ENCODE data around the gene CDKAL1.

CDKAL1 gene

DNA sequence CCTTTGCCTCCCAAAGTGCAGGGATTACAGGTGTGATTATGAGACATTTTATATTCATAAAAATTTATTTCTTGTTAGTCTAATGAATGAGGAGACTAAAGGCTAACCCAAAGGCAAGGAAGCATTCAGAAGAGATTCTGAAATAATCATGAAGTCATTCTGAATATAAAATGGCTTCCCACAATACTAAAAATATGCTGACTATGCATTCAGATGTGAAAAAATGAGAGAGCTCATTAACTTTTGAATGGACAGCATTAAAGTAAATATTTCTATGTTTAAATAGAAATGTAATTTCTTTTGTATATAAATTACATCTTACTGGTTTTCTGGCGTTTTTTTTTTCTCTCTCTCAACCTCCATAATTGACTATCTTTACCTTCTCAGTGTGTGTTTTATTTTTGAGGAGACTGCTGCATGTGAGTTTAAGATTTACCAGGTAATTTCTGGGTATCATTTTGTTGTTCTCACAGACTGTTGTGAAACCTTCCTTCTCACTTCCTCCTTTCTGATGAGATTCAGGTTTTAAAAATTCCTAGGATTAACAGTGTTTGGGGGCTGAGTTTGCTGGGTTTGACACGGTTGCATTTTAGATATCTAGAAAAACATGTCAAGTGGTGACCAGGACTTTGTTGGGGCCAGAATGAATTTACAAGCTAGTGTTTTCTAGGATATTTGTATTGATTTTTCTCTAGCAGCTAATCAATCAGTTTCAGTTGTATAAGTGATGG lies 316.6 kb downstream of the CDKAL1 start:
- DNase-seq = no peak

DNA sequence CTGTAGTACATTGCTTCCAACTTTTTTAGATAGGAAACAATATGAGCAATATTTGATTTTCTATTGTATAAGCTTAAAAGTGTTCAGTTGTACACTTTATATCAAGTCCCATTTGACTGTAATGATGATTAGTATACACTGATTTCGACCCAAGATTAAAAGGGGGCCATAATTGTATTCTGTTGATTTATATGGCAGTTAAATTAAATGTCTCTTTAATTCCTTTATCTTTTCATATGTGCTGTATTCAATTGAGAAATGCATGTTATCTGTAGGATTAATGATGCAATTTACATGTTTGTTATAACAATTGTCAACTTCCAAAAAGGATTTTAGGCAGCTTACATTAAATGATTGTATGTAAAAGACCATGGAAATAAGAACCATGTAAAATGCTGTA lies 317.5 kb downstream of the CDKAL1 start:
- DNase-seq = no peak

DNA sequence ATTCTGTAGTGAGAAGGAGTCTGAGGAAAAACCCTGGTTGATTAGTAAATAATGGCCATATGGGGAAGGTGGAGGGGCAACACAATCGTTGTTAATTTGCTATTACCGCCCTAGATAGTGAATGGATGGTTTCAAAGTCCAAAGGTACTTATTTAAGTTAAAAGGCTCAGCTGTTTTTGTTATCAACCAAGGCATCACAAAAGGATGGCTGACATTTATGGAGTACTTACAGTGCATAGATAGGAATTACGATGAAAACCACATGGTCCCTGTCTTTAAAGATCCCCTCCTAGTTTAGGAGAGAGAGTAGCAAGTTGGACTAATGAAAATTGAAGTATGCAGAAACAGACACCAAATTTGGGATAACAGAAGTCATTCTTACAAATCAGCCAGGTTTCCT lies 319.6 kb downstream of the CDKAL1 start:
- DNase-seq = no peak

DNA sequence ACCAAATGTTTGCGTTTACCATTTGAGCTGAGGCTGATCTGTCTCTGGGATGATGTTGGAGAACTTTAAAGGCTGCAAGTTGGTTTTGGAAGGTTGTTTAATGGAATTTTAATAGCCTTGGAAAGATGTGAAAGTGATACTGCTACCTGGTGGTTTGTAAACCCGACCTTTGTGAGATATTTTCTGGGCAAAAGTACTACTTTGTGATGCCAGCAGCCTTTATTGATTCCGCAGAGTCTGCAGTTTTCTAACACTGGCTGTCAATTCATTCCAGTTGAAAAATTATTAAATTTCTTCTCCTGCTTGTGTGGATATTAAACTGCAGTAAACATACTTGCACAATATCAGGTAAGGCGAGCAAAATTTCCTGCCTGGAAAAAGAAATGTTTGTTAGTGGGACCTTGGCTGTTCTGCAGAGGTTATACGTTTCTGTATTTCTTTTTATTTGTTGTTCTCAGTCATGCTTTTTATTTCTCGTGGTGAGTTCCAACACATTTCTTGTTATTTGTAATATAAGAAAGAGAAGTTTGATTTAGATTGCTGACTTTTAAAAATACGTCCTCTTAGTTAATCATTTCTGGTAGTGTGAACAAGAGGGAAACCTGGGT lies 322.5 kb downstream of the CDKAL1 start:
- DNase-seq = no peak

DNA sequence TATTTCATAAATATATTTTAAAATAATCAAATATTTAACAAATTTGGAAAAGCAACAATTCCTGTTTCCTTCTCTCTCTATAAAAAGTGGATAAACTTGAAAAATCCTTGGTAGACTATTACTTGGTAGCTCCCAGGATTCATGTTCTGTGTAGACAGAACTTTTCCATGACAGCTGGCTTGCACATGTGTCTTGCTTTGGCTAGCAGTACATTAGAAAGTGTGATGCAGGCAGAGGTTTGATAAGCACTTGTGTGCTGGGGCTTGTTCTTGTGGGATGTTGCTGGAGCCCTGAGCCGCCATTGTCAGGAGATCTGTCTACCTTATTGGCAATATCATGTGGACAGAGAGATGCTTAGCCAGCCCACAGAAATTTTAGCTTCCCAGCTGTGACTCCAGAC lies 327.2 kb downstream of the CDKAL1 start:
- DNase-seq = no peak

DNA sequence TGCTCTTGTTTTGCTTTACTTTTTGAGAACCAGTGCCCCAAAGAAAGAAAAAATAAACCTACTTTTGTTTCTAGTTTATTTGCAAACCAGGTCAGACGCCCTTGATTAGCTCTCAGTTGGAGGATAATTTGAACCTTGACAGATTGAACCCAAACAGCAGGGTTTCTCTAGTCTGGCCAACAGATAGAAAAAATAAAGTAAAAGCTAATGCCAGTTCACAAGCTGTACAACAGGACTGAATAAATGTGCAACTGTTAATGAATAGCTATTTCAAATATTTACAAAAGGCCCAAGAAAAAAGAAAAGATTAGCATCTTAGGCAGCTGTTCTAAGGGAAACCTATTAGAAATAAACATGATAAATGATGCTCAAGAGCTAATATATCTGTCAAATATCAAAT lies 331.8 kb downstream of the CDKAL1 start:
- DNase-seq = no peak

DNA sequence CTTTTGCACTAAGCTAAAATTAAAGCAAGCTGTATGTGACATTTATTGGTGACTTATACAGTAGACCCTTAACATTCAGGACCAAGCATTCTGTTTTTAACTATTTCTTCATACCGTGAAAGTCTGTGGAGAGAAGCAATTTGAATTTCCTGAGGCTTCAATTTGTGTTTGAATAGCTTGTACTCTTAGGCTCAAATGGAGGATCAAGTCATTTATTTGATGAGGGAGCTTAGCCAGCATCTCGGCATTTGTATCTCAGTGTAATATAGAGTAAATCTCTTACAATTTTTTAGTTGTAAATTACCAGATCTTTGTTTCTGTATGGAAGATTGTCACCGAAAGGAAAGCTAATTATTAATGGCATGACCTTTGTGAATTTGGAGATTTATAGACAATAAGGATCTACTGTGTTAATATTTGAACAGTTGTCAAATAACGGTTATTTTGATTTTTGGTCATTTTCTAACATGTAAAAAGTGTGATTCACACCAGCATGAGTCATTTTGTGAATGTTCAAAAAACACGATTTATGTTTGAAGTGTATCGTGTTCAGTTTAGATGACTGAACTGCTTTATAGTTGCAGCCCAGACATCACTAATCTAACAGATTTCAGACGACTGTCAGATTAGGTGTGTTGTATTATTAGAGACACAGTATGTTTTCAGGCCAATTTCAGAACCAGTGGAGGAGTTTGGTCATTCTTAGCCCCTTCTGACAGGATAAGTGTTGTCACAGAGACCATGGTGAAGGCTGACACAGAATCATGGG lies 332.9 kb downstream of the CDKAL1 start:
- no peak for DNase-seq

DNA sequence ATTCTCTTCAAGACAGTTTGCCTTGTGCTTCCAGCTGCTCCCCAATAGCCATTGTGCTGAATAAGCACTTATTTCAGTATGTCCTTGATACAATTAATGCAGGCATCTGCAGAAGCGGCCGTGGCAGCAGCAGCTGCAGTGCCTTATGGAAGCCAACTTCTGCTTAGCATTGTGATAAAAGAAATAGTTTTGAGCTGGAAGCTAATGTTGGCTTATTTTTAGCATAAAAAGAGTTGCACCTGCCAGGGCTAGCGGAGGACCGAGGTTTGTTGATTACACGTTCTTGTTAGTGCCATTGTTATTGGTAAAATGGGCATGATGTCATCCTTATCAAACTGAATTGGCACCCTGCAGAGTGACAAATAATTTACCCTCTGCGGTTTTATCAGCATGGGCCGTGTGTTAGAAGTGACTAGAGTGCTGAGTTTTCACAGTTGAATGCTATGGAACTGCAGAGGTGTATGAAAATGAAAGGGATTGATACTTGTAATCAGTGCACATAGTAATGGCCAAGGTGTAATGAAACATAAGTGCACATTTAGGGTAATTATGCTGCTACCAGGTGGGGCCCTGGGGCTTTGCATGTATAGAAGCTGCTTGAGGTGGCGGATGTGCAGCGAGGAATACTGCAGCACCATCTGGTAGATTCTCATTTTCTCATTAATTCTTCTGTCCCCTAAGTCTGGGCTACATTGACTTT lies 334.3 kb downstream of the CDKAL1 start:
- peak; percentile 56 for DNase-seq

DNA sequence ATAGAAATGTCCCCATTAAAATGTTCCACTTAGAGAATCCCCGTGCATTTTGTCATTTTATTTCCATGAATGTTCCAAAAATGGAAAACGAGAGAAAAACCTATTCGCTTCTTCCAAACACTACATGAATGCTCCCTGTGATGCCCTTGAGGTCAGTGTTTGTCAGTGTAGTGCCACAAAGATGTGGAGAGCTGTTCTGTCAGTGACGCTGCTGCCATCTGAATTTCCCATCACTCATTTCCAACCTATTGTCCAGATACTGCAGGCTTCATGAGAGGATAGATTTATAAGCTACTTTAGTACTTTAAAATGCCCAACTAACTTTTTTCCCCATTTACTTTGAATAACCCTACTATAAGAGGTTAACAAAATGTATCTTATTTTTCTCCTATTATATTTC lies 335.8 kb downstream of the CDKAL1 start:
- DNase-seq = no peak

DNA sequence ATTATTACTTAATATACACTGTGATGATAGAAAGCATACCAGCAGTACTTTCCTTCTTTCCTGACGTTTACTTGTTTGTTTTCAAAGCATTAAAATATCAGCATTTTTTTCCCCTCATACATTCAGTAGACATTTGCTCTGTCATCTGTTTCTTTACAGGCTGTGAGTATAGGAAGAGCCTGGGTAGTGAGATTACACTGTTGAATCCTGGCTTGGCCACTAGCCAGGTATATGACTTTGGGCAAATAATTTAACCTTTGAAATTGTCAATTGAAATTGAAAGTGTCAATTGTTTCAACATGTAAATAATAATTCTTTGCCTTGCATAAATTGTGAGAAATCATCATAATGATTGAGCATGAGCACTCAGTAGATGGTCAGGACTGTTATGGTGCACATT lies 336.2 kb downstream of the CDKAL1 start:
- DNase-seq = no peak

DNA sequence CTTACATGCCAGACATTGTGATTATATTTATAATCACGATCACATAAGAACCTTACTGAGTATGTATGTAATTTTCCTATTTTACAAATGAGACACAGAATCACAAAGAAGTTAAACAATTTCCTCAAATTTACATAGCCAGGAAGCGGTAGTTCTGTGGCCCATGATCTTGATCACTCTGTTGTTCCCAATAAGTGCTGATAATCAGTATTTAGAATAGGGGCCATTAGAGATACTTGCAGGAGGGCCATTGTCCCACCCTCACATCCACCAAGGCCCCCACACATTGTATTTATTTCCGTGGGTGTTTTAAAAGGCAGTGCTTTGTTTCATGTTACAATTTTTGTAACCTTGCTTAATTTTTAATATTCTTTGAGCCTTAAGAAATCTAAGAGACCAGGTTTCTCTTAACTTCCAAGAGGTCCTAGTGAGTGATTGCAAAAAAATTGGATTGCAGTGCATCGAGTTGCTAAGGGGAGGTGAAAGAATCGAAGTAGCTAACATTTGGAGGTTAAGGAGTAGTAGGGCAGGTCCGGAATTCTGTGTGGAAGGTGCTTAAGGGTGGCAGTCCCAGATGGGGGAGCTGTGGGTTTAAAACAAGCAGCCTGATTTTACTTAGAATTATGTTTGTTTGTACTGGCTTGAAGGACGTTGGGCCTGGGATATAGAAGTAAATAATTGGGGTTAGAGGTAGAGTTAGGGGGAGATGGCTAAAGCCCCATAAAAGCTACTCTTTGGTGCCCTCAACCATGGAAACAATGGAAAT lies 339.4 kb downstream of the CDKAL1 start:
- no peak for DNase-seq

DNA sequence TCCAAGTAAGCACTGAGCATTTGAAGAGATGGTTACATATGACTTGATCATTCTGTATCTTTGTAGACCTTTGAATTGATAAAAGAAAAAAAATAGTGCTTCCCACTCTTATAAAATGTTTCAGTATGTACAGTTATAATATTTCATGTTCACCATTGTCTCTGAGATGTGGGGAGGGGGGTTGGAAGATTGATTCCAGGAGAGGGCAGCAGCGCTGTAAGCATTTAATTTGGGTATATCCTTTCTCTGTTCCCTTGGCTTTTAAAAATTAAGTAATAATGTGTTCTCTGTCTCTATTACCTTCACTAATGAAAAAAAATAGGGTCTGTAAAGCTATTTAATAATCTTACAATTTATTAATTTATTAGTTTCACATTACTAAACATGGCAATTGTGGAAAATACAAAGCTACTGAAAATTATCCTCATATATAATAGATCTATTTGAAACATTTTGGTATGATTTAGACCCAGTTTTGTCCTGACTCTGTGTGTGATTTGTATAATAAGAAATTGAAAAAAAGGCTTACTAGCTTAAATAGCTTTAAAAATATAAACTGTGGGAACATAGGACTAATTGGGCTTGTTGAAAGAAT lies 341.2 kb downstream of the CDKAL1 start:
- no peak for DNase-seq

DNA sequence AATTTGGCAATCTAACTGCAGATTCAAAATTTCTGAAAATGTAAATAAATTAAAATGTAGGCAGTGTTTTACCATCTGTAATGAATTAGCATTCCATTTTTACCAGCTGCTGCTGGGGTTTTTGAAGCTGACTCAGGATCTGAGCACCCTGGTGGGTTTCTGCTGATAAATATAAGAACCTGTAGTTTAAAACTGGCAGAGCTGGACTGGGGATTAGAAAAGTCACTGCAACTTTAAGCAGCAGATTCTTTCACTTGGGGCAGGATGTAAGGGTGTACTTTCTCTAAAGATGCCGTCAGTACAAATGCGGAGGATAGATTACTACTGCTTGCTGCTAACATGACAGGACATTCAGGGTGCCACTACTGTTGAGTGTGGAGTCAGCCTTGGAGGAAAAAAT lies 341.8 kb downstream of the CDKAL1 start:
- DNase-seq = no peak

DNA sequence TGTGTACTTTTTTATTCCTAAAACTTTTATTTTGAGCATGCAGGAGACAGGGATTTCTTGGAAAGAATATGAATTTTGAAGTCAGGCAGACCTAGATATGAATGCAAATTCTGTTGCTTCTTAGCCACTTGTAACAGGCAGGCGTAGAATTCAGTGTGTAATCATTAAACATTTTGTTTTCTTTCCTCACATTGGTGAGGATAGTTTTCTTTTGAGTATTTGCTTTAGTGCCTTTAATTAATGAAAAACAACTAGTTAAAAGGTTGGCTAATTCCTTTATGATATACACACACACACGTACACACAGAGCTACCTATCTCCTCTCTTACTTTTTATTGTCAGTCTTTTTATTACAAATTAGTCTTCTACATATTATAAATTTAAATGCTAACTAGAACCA lies 342.3 kb downstream of the CDKAL1 start:
- DNase-seq = no peak

DNA sequence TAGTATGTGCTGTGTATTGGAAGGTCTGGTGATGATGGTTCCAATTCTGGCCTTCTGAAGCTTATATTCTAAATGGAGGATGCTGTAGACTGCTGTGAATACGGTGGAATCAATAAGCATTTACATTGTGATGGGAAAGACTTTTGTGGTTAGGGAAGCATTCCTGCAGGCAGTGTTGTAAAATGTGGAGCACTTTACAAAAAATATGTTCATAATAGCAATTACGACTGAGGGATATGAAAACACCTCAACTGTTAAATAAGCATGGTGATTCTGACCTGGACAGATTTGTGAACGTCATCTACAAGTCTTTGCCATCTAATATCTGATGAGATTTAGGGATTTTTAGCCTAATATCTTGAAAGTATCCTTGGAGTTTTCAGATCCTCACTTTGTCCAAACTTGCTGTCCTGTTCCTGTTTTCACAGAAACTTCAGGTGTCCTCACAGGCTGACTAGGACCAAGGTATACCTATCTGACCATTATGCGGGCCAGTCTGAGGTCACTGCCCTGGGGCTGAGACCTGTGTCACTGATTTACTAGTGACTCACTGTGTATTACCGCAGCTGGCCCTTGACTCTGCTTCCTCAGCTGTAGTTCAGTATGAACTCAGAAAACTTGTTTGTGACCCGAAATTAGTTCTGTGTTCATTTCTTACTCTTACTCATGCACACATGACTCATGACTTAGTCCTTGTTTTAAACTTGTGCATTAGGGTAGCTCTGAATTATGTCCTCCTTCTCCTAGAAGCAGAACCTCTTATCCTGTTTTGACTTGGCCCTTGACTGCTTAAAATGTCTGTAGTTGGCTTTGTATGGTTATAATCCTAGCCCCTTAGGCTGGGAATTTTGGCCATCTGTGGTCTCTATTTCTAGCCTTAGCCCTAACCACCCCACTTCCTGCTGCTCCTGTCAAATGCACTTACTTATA lies 343.0 kb downstream of the CDKAL1 start:
- no peak for DNase-seq

DNA sequence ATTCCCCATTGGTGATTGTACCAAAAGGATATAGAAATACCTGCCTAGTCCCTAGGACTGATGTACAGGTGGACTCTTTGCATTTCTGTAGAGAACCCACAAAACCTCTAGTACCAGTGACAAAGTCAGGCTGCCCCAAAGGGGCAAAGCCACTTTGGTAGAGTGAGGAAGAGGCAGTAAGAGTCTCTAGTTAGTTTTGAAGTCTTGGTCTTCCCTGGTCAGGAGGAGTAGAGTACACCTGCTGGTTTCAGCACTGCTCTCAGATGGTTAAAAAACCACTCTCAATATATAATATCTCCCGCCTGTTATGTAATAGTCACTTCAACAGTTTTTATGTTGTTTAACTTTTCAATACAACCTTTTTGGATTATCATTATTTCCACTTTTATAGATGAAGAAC lies 344.9 kb downstream of the CDKAL1 start:
- DNase-seq = no peak

DNA sequence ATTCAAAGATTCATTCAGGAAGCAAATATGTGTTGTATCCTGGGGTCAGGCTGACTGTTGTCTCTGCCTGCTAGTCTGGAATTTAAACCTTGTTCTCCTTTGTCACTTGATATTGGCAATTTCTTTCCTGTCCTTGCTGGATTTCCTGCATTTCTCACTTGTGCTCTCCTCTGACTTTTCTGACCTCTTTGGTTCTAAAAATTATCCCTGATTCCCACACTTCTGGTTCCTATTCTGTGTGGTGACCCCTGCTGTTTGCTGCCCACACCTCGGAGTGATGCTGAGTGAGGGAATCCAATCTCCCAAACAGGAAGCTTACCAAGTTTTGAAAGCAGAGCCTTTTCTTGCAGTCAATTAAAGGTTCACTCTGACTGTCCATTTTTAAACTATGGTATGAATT lies 345.3 kb downstream of the CDKAL1 start:
- DNase-seq = no peak

DNA sequence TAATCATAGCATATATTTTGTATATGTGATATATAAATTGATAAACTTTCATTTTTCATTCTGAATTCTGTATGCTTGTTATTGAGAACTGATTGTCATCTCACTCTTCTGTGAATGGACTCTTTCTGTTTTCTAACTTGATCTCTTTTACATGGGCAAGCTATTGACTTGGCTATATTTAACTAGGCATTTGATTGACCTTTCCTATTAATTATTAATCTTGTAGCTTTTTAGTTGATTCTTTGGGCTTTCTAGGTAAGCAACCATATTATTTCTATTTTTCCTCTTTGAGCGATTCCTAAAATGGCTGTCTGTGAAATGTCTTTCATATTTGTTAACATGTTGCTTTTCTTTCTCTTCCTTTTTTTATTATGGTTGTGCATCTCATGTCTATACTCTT lies 347.1 kb downstream of the CDKAL1 start:
- no peak for DNase-seq

DNA sequence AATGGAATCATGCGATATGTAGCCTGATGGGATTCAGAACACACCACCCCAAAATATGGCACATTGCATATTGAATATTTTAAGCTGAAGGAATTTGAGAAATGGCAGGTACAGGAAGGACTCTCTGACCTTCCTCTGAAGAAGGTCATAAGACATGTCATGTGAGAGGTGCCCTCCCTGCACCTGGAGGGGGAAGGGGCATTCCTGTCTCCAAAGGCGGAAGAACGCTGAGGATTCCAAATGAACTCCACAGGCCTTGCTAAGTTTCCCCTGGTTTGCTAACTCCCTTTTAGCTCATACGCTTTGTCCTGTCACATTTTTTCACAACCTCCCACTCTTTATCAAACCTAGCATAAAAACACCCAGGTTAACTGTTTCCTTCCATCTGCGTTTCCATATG lies 347.8 kb downstream of the CDKAL1 start:
- DNase-seq = no peak

DNA sequence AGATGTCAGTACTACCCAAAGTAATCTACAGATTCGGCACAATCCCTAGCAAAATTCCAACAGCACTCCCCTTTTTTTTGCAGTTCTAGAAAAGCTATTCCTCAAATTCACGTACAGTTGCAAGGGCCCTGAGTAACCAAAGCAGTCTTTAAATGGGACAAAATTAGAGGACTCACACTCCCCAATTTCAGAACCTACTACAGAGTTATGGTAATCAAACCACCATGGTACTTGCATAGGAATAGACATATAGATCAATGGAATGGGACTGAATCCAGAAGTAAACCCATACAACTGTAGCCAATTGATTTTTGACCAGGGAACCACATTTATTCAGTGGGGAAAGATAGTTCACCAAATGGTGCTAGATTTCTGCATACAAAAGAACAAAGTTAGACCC lies 350.8 kb downstream of the CDKAL1 start:
- no peak for DNase-seq

DNA sequence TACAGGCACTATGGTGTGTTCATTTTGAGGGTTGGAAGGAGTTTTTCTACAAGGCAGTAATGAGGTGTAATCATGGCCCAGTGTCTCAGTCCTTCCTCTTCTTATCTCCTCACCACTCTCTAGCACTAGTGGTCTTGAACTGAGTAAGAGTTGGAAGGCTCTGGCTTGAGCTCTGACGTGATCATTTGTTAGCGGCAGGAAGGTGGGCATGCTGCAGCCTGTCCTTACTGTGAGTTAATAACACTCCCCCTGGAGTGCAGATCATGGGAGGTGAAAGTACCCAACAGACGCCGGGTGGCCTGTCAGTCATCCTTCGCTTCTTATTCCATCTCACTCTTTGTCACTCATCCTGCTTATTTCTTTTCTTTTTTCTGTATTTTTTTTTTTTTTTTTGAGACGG lies 356.9 kb downstream of the CDKAL1 start:
- no peak for DNase-seq
